Measurements from ENCODE around the gene RNF145. TPM values are rescaled to one million over a fixed set of nuclear protein-coding genes. Genes with fewer than 3 reads are reported as not detected.
A peak's percentile ranks its signal among the peaks of the same experiment; 100 is the strongest.

The RNF145 gene
- total and polyA plus RNA-seq, 8 donors = 7.0 to 96.9 (median 45.8) TPM

DNA sequence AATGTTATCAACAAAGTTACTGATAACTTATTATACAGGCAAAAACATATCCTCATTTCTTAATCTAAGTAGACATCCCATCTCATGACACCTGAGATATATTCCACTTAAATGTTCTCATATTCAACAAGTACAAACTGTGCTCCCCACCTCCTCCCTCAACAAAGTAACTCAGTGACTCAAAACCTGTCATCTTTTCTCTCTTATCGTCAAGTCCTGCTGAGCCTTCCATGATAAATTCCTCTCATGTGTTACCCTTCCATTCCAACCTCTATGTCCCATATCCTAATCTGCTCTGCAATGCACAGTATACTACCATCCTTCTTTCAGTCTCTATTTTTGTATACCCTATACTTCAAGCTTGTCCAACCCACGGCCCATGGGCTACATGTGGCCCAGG lies 13.6 kb downstream of the RNF145 start:
- intact Hi-C loops (cut with DNase I; ENCODE audit: low total_unique reads) = no loop called here
- no peak overlapping the region for H3K27ac ChIP-seq
- TF ChIP-seq POLR2A (IDR thresholded peaks at IDR 0.05) (no peak), EP300 (IDR thresholded peaks at IDR 0.05) (no peak), CTCF (IDR thresholded peaks at IDR 0.05) (no peak), POLR2AphosphoS5 (IDR thresholded peaks at IDR 0.05) (no peak)
- peaks cover 10 to 68% (median 42%) of the 10 kb centered on the region in 4 donors for H3K36me3 ChIP-seq
- H3K4me1 ChIP-seq = peaks cover 0 to 30% (median 2%) of the 10 kb centered on the region in 4 donors
- no peak for DNase-seq
- H3K9me3 ChIP-seq = no peaks in the 10 kb centered on the region
- 93 to 99% (median 95%) methylated on average over 2 of the region's 2 CpGs for WGBS, 5 donors
- no peak overlapping the region for H3K4me3 ChIP-seq
- no peaks in the 10 kb centered on the region for H3K27me3 ChIP-seq

DNA sequence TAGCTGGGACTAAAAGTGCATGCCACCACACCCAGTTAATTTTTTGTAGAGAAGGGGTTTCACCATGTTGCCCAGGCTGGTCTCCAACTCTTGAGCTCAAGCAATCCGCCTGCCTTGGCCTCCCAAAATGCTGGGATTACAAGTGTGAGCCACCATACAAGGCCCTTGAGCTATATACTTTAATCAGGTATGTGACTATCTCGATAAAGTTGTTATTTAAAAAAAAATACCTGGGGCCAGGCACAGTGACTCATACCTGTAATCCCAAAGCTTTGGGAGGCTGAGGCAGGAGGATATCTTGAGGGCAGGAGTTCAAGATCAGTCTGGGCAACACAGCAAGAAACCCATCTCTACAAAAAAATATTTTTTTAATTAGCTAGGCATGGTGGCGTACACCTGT lies 19.2 kb downstream of the RNF145 start:
- DNase-seq = no peak
- Histone ChIP-seq H3K27me3 (no peaks in the 10 kb centered on the region), H3K27ac (no peak overlapping the region), H3K4me1 (peaks cover 17 to 48% (median 25%) of the 10 kb centered on the region in 4 donors), H3K4me3 (no peak overlapping the region), H3K9me3 (no peaks in the 10 kb centered on the region), H3K36me3 (peaks cover 10 to 63% (median 44%) of the 10 kb centered on the region in 4 donors)
- intact Hi-C loops (cut with DNase I; ENCODE audit: low total_unique reads) = no loop called here
- WGBS, 5 donors = 91 to 100% (median 97%) methylated on average over 3 of the region's 3 CpGs
- TF ChIP-seq CTCF (IDR thresholded peaks at IDR 0.05) (no peak), POLR2AphosphoS5 (IDR thresholded peaks at IDR 0.05) (no peak), POLR2A (IDR thresholded peaks at IDR 0.05) (no peak), EP300 (IDR thresholded peaks at IDR 0.05) (no peak)

DNA sequence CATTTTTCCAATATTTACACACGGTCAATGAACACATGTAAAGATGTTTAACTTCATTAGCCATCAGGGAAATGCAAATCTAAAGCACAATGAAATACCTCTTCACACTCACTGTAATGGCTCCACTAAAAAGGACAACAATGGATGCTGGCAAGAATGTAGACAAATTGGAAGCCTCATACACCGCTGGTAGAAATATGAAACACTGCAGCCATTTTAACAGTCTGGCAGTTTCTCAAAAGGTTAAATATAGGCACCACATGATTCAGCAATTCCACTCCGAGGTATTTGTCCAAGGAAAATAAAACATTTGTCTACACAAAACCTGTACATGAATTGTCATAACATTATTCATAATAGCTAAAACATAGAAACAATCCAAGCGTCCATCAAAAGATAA lies 20.0 kb downstream of the RNF145 start:
- Histone ChIP-seq H3K36me3 (peaks cover 8 to 56% (median 37%) of the 10 kb centered on the region in 4 donors), H3K27ac (no peak overlapping the region), H3K4me3 (no peak overlapping the region), H3K27me3 (no peaks in the 10 kb centered on the region), H3K4me1 (peaks cover 22 to 57% (median 32%) of the 10 kb centered on the region in 4 donors), H3K9me3 (no peaks in the 10 kb centered on the region)
- 60 to 77% (median 71%) methylated on average over 4 of the region's 4 CpGs for WGBS, 5 donors
- intact Hi-C loops (cut with DNase I; ENCODE audit: low total_unique reads) = no loop called here
- TF ChIP-seq CTCF (IDR thresholded peaks at IDR 0.05) = no peak
- TF ChIP-seq POLR2AphosphoS5 (IDR thresholded peaks at IDR 0.05) = no peak
- no peak for TF ChIP-seq POLR2A (IDR thresholded peaks at IDR 0.05)
- TF ChIP-seq EP300 (IDR thresholded peaks at IDR 0.05) = no peak
- no peak for DNase-seq

DNA sequence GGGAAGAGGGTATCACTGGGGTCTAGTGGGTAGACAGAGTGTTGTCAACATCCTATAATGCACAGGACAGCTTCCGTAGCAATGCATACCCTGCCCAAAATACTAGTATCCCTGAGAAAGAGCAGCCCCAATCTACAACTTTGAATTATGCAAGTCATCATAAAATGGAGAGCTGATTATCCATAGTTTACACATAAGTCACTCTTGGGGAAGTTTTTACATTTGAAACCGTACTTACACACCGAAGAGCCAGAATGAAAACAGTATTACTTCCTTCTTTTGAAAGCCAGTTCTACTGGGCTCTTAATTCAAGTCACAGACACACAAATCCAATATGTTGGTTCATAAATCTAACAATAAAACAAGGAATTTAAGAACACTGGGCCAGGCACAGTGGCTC lies 21.6 kb downstream of the RNF145 start:
- Histone ChIP-seq H3K4me1 (peaks cover 22 to 73% (median 42%) of the 10 kb centered on the region in 4 donors), H3K27me3 (no peaks in the 10 kb centered on the region), H3K4me3 (no peak overlapping the region), H3K9me3 (no peaks in the 10 kb centered on the region), H3K36me3 (peaks cover 0 to 40% (median 22%) of the 10 kb centered on the region in 4 donors), H3K27ac (peak overlapping the region in 3 of 5 donors; percentile 69 to 81 (median 75))
- 87 to 94% (median 90%) methylated on average over 3 of the region's 3 CpGs for WGBS, 5 donors
- TF ChIP-seq EP300 (IDR thresholded peaks at IDR 0.05) = no peak
- TF ChIP-seq CTCF (IDR thresholded peaks at IDR 0.05) = no peak
- no peak for TF ChIP-seq POLR2AphosphoS5 (IDR thresholded peaks at IDR 0.05)
- TF ChIP-seq POLR2A (IDR thresholded peaks at IDR 0.05) = no peak
- DNase-seq = no peak
- intact Hi-C loops (cut with DNase I; ENCODE audit: low total_unique reads) = no loop called here
